ENCODE data around the gene TMEM151B.

GRCh38 chr6:44228433-44228832 is 41.8 kb upstream of the TMEM151B start:
- TF ChIP-seq E2F4 (CRISPR knock-in tag; IDR thresholded peaks at IDR 0.05; ENCODE audit: low read depth), result no peak
- TF ChIP-seq, protein P1, sequence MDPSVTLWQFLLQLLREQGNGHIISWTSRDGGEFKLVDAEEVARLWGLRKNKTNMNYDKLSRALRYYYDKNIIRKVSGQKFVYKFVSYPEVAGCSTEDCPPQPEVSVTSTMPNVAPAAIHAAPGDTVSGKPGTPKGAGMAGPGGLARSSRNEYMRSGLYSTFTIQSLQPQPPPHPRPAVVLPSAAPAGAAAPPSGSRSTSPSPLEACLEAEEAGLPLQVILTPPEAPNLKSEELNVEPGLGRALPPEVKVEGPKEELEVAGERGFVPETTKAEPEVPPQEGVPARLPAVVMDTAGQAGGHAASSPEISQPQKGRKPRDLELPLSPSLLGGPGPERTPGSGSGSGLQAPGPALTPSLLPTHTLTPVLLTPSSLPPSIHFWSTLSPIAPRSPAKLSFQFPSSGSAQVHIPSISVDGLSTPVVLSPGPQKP (CRISPR knock-in tag; IDR thresholded peaks at IDR 0.05), result no peak
- no peak for TF ChIP-seq KDM1A (IDR thresholded peaks at IDR 0.05)
- TF ChIP-seq ZNF217 (CRISPR knock-in tag; IDR thresholded peaks at IDR 0.05), result no peak
- no peak for TF ChIP-seq SIX5 (IDR thresholded peaks at IDR 0.05; ENCODE audit: borderline replicate concordance in 1 of 2, insufficient read depth in 1 of 2, low read depth in 1 of 2, low read length in 2 of 2)
- no peak for TF ChIP-seq FOXK2 (conservative IDR thresholded peaks at IDR 0.05 in 1 of 2, IDR thresholded peaks at IDR 0.05 in 1 of 2; ENCODE audit: low read depth in 2 of 2)
- TF ChIP-seq, protein P2, sequence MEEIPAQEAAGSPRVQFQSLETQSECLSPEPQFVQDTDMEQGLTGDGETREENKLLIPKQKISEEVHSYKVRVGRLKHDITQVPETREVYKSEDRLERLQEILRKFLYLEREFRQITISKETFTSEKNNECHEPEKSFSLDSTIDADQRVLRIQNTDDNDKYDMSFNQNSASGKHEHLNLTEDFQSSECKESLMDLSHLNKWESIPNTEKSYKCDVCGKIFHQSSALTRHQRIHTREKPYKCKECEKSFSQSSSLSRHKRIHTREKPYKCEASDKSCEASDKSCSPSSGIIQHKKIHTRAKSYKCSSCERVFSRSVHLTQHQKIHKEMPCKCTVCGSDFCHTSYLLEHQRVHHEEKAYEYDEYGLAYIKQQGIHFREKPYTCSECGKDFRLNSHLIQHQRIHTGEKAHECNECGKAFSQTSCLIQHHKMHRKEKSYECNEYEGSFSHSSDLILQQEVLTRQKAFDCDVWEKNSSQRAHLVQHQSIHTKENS (CRISPR knock-in tag; IDR thresholded peaks at IDR 0.05), result no peak
- TF ChIP-seq ZNF408 (CRISPR knock-in tag; IDR thresholded peaks at IDR 0.05; ENCODE audit: low read depth), result no peak
- no peak for TF ChIP-seq GABPB1 (CRISPR knock-in tag; IDR thresholded peaks at IDR 0.05)
- no peak for TF ChIP-seq MYC (IDR thresholded peaks at IDR 0.05; ENCODE audit: low read depth, low read length)
- TF ChIP-seq MYC (CRISPR knock-in tag; IDR thresholded peaks at IDR 0.05; ENCODE audit: borderline replicate concordance, low read depth), result no peak
- no peak for TF ChIP-seq ZNF77 (CRISPR knock-in tag; IDR thresholded peaks at IDR 0.05)
- TF ChIP-seq, protein P3, sequence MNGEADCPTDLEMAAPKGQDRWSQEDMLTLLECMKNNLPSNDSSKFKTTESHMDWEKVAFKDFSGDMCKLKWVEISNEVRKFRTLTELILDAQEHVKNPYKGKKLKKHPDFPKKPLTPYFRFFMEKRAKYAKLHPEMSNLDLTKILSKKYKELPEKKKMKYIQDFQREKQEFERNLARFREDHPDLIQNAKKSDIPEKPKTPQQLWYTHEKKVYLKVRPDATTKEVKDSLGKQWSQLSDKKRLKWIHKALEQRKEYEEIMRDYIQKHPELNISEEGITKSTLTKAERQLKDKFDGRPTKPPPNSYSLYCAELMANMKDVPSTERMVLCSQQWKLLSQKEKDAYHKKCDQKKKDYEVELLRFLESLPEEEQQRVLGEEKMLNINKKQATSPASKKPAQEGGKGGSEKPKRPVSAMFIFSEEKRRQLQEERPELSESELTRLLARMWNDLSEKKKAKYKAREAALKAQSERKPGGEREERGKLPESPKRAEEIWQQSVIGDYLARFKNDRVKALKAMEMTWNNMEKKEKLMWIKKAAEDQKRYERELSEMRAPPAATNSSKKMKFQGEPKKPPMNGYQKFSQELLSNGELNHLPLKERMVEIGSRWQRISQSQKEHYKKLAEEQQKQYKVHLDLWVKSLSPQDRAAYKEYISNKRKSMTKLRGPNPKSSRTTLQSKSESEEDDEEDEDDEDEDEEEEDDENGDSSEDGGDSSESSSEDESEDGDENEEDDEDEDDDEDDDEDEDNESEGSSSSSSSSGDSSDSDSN (IDR thresholded peaks at IDR 0.05; ENCODE audit: borderline replicate concordance in 1 of 2, low read depth in 2 of 2, low read length in 2 of 2), result no peak
- TF ChIP-seq POLR2A (conservative IDR thresholded peaks at IDR 0.05), result no peak
- TF ChIP-seq SAFB (IDR thresholded peaks at IDR 0.05; ENCODE audit: borderline replicate concordance, low read depth, low read length), result no peak

Data from K562 (cell line).